Tibial nerve (tissue), 4 donors: ENCODE data around the gene NCOA7. TPM values are rescaled to one million over a fixed set of nuclear protein-coding genes. Genes with fewer than 3 reads are reported as not detected.

Experiments used
- DNase-seq, 2 donors: peaks; one replicate each; pipeline ENCODE4 v3.0.0-alpha.2; 2019; ENCODE audit warnings: low spot score in 2 of 2
- H3K27ac ChIP-seq, 4 donors: fragments of 200-600 bp; sonication (generic) in 3 of 4; one replicate each; pipeline ENCODE4 v1.5.1; 2017 to 2019; ENCODE audit warnings: mild to moderate bottlenecking in 1 of 4
- H3K27me3 ChIP-seq, 2 donors: fragments of 200-600 bp; sonication (generic) in 1 of 2; one replicate each; pipeline versions ENCODE4 v1.5.1 to v1.6.0; 2017 to 2019
- H3K36me3 ChIP-seq, 3 donors: fragments of 200-600 bp; sonication (generic); one replicate each; pipeline ENCODE4 v1.5.1; 2018 to 2019
- H3K4me1 ChIP-seq, 4 donors: fragments of 200-600 bp; sonication (generic) in 3 of 4; one replicate each; pipeline ENCODE4 v1.5.1; 2017 to 2019
- H3K4me3 ChIP-seq, 4 donors: fragments of 200-600 bp; sonication (generic) in 3 of 4; one replicate each; pipeline ENCODE4 v1.5.1; 2017 to 2019; ENCODE audit warnings: mild to moderate bottlenecking in 1 of 4, moderate library complexity in 1 of 4
- H3K9me3 ChIP-seq, 4 donors: fragments of 200-600 bp; sonication (generic) in 3 of 4; one replicate each; pipeline ENCODE4 v1.5.1; 2017 to 2019
- CTCF ChIP-seq, 5 experiments: fragments of 200-600 bp in 3 of 5; fragments of 450-650 bp in 2 of 5; sonication (generic) in 3 of 5; IDR thresholded peaks; one replicate each; pipeline ENCODE4 v1.5.1; 2016 to 2019; ENCODE audit warnings: antibody characterized with exemption in 5 of 5, mild to moderate bottlenecking in 3 of 5, moderate library complexity in 2 of 5
- EP300 ChIP-seq, 2 donors: sonication (generic); formaldehyde crosslinking; IDR thresholded peaks; one replicate each; pipeline ENCODE4 v1.6.1; 2017; ENCODE audit warnings: antibody characterized with exemption in 2 of 2, mild to moderate bottlenecking in 1 of 2
- POLR2A ChIP-seq, 2 donors: fragments of 450-650 bp; IDR thresholded peaks; one replicate each; pipeline ENCODE4 v1.6.1; 2017; ENCODE audit warnings: antibody characterized with exemption in 2 of 2, mild to moderate bottlenecking in 2 of 2, moderate library complexity in 2 of 2
- WGBS, 2 donors: methylation state at CpG; one replicate each; pipeline ENCODE4 v1.1.5; 2018; 5-methylcytosine and 5-hydroxymethylcytosine counted together
- total RNA-seq, 4 donors: library from RNA; depleted of rRNA; stranded (reverse); fragments of >200 nt; gene quantifications; one replicate each; pipeline ENCODE4 v1.1.0, GENCODE V29; 2016

NCOA7 gene
- total RNA-seq, 4 donors from 2014 or later, result 38.7 to 86.7 (median 59.7) TPM

DNA sequence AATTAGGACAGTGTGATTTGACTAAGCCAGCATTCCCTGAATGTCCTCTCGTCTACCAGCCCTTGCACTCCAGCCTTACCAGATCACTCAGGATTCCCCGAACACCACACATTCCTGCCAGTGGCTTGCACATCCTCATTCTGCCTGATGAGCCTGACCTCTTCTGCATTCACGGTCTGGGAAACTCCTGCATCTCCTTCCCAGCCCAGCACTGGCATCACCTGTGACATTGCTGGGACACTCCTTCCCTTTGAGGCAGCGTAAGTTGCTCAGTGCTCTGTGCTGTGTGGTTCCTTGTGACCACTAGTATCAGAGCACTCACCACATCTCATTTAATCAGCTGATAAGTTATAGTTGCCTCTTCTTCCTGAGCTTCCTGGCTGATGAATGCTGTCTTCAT is 17.3 kb downstream of the NCOA7 start:
- H3K36me3 ChIP-seq, result peaks cover 0 to 9% (median 0%) of the 10 kb centered on the region in 3 donors
- no peaks in the 10 kb centered on the region for H3K9me3 ChIP-seq
- TF ChIP-seq CTCF (IDR thresholded peaks at IDR 0.05), result no peak
- TF ChIP-seq POLR2A (IDR thresholded peaks at IDR 0.05), result no peak
- TF ChIP-seq EP300 (IDR thresholded peaks at IDR 0.05), result no peak
- no peak overlapping the region for H3K4me3 ChIP-seq
- no peaks in the 10 kb centered on the region for H3K27me3 ChIP-seq
- peaks cover 0 to 71% (median 10%) of the 10 kb centered on the region in 4 donors for H3K4me1 ChIP-seq
- no peak overlapping the region for H3K27ac ChIP-seq
- 75 to 82% methylated on average over 4 of the region's 4 CpGs for WGBS, 2 donors
- no peak for DNase-seq

- no peak overlapping the region for H3K4me3 ChIP-seq
- H3K36me3 ChIP-seq, result peaks cover 0 to 9% (median 0%) of the 10 kb centered on the region in 3 donors
- no peaks in the 10 kb centered on the region for H3K9me3 ChIP-seq
- peaks cover 0 to 69% (median 10%) of the 10 kb centered on the region in 4 donors for H3K4me1 ChIP-seq
- TF ChIP-seq EP300 (IDR thresholded peaks at IDR 0.05) (no peak), POLR2A (IDR thresholded peaks at IDR 0.05) (no peak), CTCF (IDR thresholded peaks at IDR 0.05) (no peak)
- no peaks in the 10 kb centered on the region for H3K27me3 ChIP-seq
- no peak for DNase-seq
- H3K27ac ChIP-seq, result no peak overlapping the region
Observed at GRCh38 chr6:125808591-125808990, 17.8 kb downstream of the NCOA7 start.

DNA sequence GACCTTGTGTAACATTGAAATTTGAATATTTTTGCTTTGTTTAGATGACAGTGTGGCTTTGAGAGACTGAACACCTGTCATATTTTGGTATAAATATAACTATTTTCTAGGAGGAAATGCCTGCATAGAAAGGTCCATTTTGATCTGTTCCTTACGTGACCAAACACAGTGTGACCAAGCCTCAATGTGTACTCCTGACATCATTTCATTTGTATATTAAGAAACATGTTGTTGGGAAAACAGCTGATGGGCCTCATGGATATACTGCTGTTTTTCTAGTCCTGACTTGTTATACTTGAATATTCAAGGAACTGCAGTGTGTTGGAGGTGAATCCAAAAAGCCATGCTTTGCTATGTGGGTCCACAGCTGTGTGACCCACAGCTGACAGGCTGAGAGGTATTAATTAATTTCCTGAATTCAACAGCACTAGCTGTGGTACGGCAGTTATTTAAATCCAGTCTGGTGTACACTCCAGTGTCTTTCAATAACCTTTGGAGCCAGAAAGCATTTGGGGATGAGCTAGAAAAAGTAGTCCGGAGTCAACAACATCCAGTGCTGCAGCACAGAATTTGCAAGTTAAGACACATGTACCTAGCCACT is 18.9 kb downstream of the NCOA7 start:
- H3K4me1 ChIP-seq, result peaks cover 0 to 68% (median 16%) of the 10 kb centered on the region in 4 donors
- no peaks in the 10 kb centered on the region for H3K9me3 ChIP-seq
- no peak overlapping the region for H3K27ac ChIP-seq
- WGBS, 2 donors, result 84 to 86% methylated on average over 3 of the region's 3 CpGs
- H3K36me3 ChIP-seq, result peaks cover 0 to 9% (median 0%) of the 10 kb centered on the region in 3 donors
- no peaks in the 10 kb centered on the region for H3K27me3 ChIP-seq
- no peak for TF ChIP-seq POLR2A (IDR thresholded peaks at IDR 0.05)
- TF ChIP-seq CTCF (IDR thresholded peaks at IDR 0.05), result no peak
- TF ChIP-seq EP300 (IDR thresholded peaks at IDR 0.05), result no peak
- no peak for DNase-seq
- H3K4me3 ChIP-seq, result no peak overlapping the region

- TF ChIP-seq EP300 (IDR thresholded peaks at IDR 0.05) (no peak), CTCF (IDR thresholded peaks at IDR 0.05) (no peak), POLR2A (IDR thresholded peaks at IDR 0.05) (no peak)
- H3K27ac ChIP-seq, result no peak overlapping the region
- peaks cover 0 to 71% (median 22%) of the 10 kb centered on the region in 4 donors for H3K4me1 ChIP-seq
- H3K9me3 ChIP-seq, result no peaks in the 10 kb centered on the region
- DNase-seq, result no peak
- no peaks in the 10 kb centered on the region for H3K27me3 ChIP-seq
- H3K4me3 ChIP-seq, result no peak overlapping the region
- peaks cover 0 to 9% (median 0%) of the 10 kb centered on the region in 3 donors for H3K36me3 ChIP-seq
- 78 to 81% methylated on average over 1 of the region's 1 CpG for WGBS, 2 donors
Observed at GRCh38 chr6:125810445-125810844, 19.7 kb downstream of the NCOA7 start.

- WGBS, 2 donors, result 77% methylated on average over 5 of the region's 5 CpGs
- DNase-seq, result no peak
- Histone ChIP-seq H3K4me1 (peaks cover 0 to 73% (median 26%) of the 10 kb centered on the region in 4 donors), H3K27me3 (no peaks in the 10 kb centered on the region), H3K36me3 (peaks cover 0 to 9% (median 0%) of the 10 kb centered on the region in 3 donors), H3K4me3 (no peak overlapping the region), H3K27ac (no peak overlapping the region), H3K9me3 (no peaks in the 10 kb centered on the region)
- no peak for TF ChIP-seq EP300 (IDR thresholded peaks at IDR 0.05)
- no peak for TF ChIP-seq POLR2A (IDR thresholded peaks at IDR 0.05)
- no peak for TF ChIP-seq CTCF (IDR thresholded peaks at IDR 0.05)
Observed at GRCh38 chr6:125811259-125811658, 20.5 kb downstream of the NCOA7 start.
